ENCODE data around the gene FUBP3.

The FUBP3 gene, protein sequence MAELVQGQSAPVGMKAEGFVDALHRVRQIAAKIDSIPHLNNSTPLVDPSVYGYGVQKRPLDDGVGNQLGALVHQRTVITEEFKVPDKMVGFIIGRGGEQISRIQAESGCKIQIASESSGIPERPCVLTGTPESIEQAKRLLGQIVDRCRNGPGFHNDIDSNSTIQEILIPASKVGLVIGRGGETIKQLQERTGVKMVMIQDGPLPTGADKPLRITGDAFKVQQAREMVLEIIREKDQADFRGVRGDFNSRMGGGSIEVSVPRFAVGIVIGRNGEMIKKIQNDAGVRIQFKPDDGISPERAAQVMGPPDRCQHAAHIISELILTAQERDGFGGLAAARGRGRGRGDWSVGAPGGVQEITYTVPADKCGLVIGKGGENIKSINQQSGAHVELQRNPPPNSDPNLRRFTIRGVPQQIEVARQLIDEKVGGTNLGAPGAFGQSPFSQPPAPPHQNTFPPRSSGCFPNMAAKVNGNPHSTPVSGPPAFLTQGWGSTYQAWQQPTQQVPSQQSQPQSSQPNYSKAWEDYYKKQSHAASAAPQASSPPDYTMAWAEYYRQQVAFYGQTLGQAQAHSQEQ

GRCh38 chr9:130578865-130579737 lies at the start of gene FUBP3:
Gene FUBP3 (plus strand): TSS chr9:130579577. CDS start chr9:130579681, 104 bp downstream.
- DNase-seq, result peak; percentile 91

DNA sequence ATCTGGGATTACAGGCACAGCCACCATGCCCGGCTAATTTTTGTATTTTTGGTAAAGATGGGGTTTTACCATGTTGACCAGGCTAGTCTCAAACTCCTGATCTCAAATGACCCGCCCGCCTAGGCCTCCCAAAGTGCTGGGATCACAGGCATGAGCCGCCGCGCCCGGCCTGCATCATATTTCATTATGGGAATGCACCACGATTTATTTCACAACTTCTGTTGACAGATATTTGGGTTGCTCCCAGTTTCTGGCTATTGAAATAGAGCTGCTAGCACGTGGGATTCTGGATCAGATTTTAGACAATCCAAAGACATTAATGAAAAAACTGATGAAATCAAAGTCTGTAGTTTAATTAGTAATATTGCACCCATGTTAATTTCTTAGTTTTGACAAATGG lies 48.4 kb upstream of the FUBP3 start:
- DNase-seq, result no peak

GRCh38 chr9:130531670-130532069 lies 47.7 kb upstream of the FUBP3 start:
- no peak for DNase-seq

DNA sequence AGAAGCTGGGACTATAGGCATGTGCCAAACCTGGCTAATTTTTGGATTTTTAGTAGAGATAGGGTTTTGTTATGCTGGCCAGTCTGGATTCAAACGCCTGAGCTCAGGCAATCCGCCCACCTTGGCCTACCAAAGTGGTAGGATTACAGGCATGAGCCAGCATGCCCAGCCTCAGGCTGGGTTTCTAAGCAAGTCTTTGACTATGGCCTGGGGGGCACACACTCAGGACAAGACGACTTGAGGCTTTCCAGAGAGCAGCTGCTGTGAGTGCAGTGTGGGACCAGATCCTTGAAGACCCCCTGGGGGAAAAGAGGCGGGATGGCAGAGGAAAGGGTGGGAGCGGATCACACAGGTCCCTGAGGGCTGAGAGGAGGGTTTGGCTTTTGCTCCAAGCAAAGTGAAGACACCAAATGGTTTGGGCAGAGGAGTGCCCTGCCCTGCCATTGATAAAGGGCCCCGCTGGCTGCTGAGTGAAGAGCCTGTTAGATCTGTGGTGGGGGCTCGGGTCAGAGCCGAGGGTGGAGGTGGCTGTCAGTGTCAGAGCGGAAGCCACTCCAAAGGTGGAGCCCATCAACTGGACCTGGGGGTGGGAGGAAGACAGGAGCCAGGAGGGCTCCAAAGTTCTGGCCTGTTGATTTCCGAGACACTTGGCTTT lies 46.8 kb upstream of the FUBP3 start:
- no peak for DNase-seq

GRCh38 chr9:130535818-130536521 lies 43.4 kb upstream of the FUBP3 start:
- no peak for DNase-seq

DNA sequence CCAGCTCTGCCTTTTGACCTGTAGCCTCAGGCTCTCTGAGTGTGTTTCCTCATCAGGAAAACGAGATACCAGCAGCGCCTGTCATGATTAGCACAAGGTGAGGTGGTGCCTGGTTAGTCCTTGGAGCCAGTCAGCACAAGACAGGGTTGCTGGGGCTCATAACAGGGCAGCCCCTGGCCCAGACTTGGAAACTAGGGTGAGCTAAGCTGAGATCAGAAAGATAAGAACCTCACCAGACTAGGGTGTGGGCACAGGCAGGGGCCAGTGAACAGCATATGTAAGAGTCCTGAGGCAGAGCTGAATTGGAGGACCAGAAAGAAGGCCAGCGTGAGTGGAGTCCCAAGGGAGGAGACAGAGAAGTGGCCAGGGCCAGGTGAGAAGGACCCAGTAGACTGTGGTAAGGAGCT lies 42.7 kb upstream of the FUBP3 start:
- no peak for DNase-seq

- DNase-seq, result no peak
Observed at GRCh38 chr9:130537346-130538050, 41.9 kb upstream of the FUBP3 start.

- no peak for DNase-seq
Observed at GRCh38 chr9:130539420-130540223, 39.8 kb upstream of the FUBP3 start.

DNA sequence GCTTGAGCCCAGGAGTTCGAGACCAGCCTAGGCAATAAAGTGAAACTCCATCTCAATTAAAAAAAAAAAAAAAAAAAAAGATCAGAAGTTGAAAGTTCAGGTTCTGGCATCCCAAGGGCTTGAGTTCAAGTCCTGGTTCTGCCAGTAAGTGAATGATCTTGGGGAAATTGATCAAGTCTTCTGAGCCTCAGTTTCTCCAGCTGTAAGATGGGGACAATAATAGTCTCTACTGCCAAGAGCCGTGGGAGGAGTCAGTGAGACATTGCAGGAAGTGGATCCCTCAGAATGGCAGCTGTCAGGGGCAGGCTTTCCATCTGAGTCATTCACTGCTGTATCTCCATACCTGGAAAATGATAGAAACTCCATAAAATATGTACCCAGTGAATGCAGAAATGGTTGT lies 37.8 kb upstream of the FUBP3 start:
- no peak for DNase-seq

GRCh38 chr9:130542038-130542437 lies 37.3 kb upstream of the FUBP3 start:
- no peak for DNase-seq

DNA sequence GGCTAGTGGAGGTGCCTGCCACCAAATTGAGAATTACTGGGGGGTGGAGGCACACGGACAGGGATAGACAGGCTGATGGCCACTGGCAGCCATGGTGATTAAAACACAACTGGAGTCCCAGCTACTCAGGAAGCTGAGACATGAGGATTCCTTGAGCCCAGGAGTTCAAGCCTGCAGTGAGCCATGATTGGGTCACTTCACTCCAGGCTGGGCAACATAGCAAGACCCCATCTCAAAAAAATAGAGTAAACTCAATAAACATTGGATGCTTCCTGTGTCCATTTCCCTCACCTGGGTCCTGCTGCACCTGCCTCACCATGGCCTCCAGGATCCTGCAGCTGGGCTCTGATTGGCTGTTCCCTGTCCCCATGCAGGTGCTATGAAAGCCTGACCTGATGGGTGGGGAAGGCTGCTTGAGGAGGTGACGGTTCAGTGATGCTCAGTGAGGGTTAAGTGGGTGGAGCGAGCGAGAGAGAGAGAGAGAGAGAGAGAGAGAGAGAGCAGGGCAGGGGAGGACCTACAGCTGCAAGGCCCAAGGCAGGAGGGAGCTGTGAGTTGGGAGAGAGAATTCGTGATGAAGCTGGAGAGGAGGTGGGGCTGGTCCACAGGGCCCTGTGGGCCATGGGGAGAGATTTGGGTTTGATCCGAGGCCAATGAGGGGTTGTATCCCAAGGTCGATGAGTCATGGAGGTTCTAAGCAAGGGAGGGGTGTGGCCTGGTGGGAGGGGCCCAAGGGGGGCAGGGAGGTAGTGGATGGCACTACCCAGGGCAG lies 36.7 kb upstream of the FUBP3 start:
- no peak for DNase-seq

- DNase-seq, result no peak
Observed at GRCh38 chr9:130543368-130543767, 36.0 kb upstream of the FUBP3 start.

DNA sequence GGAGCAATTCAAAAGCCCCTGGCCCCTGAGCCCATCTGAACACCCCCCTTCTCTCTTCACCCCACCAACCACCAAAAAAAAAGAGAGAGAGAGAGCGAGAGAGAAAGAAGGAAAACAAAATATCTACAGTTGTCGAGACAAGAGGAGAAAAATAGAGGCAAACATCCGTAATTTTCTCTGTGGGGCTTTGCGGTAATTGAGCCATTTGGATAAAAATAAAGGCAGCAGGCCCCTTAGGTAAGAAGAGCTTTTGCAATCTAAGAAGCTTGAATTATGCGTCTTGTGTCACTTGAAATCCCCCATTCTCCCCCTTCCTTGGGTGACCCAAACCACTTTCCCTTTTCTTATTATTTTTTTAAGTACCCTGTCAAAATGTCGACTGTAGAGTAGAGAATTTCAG lies 35.5 kb upstream of the FUBP3 start:
- DNase-seq, result no peak

- DNase-seq, result no peak
Observed at GRCh38 chr9:130544364-130544763, 35.0 kb upstream of the FUBP3 start.

DNA sequence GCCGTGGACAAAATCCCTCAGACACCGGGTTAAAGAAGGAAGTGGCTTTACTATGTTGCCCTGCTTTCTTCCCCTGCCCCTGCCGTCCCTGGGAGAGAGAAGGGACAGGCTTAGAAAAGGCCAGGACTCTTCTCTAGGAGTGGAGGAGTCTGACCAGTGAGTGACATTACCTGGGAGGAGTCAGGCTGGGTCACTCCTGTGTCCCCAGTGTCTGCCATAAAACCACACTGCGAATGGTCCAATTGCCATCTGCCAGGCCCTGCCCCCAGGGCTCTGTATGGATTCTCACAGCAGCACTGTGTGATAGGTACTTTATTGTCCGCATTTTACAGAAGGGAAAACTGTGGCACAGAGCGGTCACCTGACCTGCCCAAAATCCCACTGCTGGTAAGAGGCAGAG lies 31.3 kb upstream of the FUBP3 start:
- no peak for DNase-seq

GRCh38 chr9:130549093-130549735 lies 30.2 kb upstream of the FUBP3 start:
- DNase-seq, result no peak

DNA sequence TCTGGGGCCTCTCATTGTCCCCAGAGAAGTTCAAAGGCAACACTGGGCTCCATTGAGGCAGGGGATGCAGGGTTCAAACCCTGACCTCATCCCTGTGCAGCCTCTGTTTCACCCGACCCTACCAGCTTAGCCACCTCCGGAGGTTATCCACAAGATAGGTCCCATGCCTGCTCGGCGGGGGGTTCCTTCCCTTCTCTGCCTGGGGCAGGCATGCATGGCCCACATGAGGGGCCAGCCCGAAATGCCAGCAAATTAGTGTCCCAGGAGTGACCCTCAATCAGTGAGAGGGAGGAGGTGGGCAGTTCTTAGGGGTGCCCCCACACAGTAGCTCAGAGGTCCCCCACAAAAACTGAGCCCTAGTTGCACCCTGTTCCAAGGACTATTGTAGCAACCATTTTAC lies 24.8 kb upstream of the FUBP3 start:
- DNase-seq, result no peak

DNA sequence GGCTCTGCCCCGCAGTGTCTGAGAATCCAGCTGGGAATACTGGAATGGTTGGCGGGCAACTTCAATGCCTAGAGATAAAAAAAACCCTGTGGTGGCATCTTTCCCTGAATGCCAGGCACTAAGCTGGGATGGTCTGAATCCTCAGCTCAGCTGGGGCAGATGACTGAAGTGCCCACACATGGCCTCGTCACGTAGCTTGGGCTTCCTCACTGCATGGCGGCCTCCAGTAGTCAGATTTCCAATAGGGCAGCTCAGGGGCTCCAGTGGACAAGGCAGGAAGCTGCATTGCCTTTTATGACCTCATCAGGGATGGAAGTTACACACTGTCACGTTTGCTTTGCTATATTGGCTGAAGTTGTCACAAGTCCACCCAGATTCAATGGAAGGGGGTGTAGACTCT lies 24.3 kb upstream of the FUBP3 start:
- DNase-seq, result no peak

- no peak for DNase-seq
Observed at GRCh38 chr9:130555968-130556367, 23.4 kb upstream of the FUBP3 start.

All from activated CD4-positive, CD25-positive, alpha-beta regulatory T cell treated with anti-CD3 and anti-CD28 coated beads, Interleukin-2, amount 50 U/mL, for 72 hours (primary cell).